ENCODE results near the gene DOCK4. TPM values are rescaled to one million over a fixed set of nuclear protein-coding genes. Genes with fewer than 3 reads are reported as not detected.

Gene DOCK4
- total RNA-seq, 4 donors from 2014 or later: 12.7 to 28.4 (median 19.5) TPM

GRCh38 chr7:112072541-112073245 is 133.5 kb downstream of the DOCK4 start:
- Histone ChIP-seq H3K27ac (no peak overlapping the region), H3K4me1 (no peaks in the 10 kb centered on the region), H3K9me3 (no peaks in the 10 kb centered on the region), H3K4me3 (no peak overlapping the region), H3K36me3 (no peaks in the 10 kb centered on the region), H3K27me3 (no peaks in the 10 kb centered on the region)
- whole genome bisulfite sequencing, 2 donors (ENCODE audit: low coverage in 1 of 2): 72 to 75% methylated on average over 3 to 4 of the region's 4 CpGs
- no peak for DNase-seq
- TF ChIP-seq CTCF (IDR thresholded peaks at IDR 0.05): no peak
- no peak for TF ChIP-seq POLR2AphosphoS5 (IDR thresholded peaks at IDR 0.05)
- TF ChIP-seq EP300 (IDR thresholded peaks at IDR 0.05; ENCODE audit: low read depth): no peak
- no peak for TF ChIP-seq POLR2A (IDR thresholded peaks at IDR 0.05)
- in situ Hi-C loops (cut with MboI; ENCODE audit: low pct_ligation_motif_present in 1 of 4, low pct_unique_long_range_greater_than_20kb in 1 of 4, low sequenced_read_pairs in 3 of 4): no loop called here
- intact Hi-C loops (cut with DNase I; ENCODE audit: low total_unique reads): no loop called here

GRCh38 chr7:112071856-112072255 is 134.3 kb downstream of the DOCK4 start:
- TF ChIP-seq POLR2AphosphoS5 (IDR thresholded peaks at IDR 0.05): no peak
- TF ChIP-seq EP300 (IDR thresholded peaks at IDR 0.05; ENCODE audit: low read depth): no peak
- TF ChIP-seq POLR2A (IDR thresholded peaks at IDR 0.05): no peak
- TF ChIP-seq CTCF (IDR thresholded peaks at IDR 0.05): no peak
- no peak overlapping the region for H3K27ac ChIP-seq
- H3K4me1 ChIP-seq: no peaks in the 10 kb centered on the region
- H3K27me3 ChIP-seq: no peaks in the 10 kb centered on the region
- intact Hi-C loops (cut with DNase I; ENCODE audit: low total_unique reads): no loop called here
- no peaks in the 10 kb centered on the region for H3K36me3 ChIP-seq
- no peak for DNase-seq
- in situ Hi-C loops (cut with MboI; ENCODE audit: low pct_ligation_motif_present in 1 of 4, low pct_unique_long_range_greater_than_20kb in 1 of 4, low sequenced_read_pairs in 3 of 4): no loop called here
- no peak overlapping the region for H3K4me3 ChIP-seq
- H3K9me3 ChIP-seq: no peaks in the 10 kb centered on the region

GRCh38 chr7:112070674-112071256 is 135.4 kb downstream of the DOCK4 start:
- intact Hi-C loops (cut with DNase I; ENCODE audit: low total_unique reads): no loop called here
- DNase-seq: no peak
- Histone ChIP-seq H3K9me3 (no peaks in the 10 kb centered on the region), H3K36me3 (no peaks in the 10 kb centered on the region), H3K4me3 (no peak overlapping the region), H3K4me1 (no peaks in the 10 kb centered on the region), H3K27me3 (no peaks in the 10 kb centered on the region), H3K27ac (no peak overlapping the region)
- in situ Hi-C loops (cut with MboI; ENCODE audit: low pct_ligation_motif_present in 1 of 4, low pct_unique_long_range_greater_than_20kb in 1 of 4, low sequenced_read_pairs in 3 of 4): no loop called here
- 73 to 88% methylated on average over 5 of the region's 5 CpGs for WGBS, 2 donors (ENCODE audit: low coverage in 1 of 2)
- TF ChIP-seq CTCF (IDR thresholded peaks at IDR 0.05) (no peak), POLR2A (IDR thresholded peaks at IDR 0.05) (no peak), EP300 (IDR thresholded peaks at IDR 0.05; ENCODE audit: low read depth) (no peak), POLR2AphosphoS5 (IDR thresholded peaks at IDR 0.05) (no peak)

GRCh38 chr7:112069879-112070321 is 136.3 kb downstream of the DOCK4 start:
- H3K27me3 ChIP-seq: no peaks in the 10 kb centered on the region
- no peaks in the 10 kb centered on the region for H3K4me1 ChIP-seq
- H3K36me3 ChIP-seq: no peaks in the 10 kb centered on the region
- H3K9me3 ChIP-seq: no peaks in the 10 kb centered on the region
- intact Hi-C loops (cut with DNase I; ENCODE audit: low total_unique reads): no loop called here
- DNase-seq: no peak
- no peak overlapping the region for H3K4me3 ChIP-seq
- 83 to 89% methylated on average over 3 of the region's 3 CpGs for WGBS, 2 donors (ENCODE audit: low coverage in 1 of 2)
- in situ Hi-C loops (cut with MboI; ENCODE audit: low pct_ligation_motif_present in 1 of 4, low pct_unique_long_range_greater_than_20kb in 1 of 4, low sequenced_read_pairs in 3 of 4): no loop called here
- H3K27ac ChIP-seq: no peak overlapping the region
- TF ChIP-seq POLR2A (IDR thresholded peaks at IDR 0.05) (no peak), CTCF (IDR thresholded peaks at IDR 0.05) (no peak), POLR2AphosphoS5 (IDR thresholded peaks at IDR 0.05) (no peak), EP300 (IDR thresholded peaks at IDR 0.05; ENCODE audit: low read depth) (no peak)
